ENCODE data around the gene DPM2.

Gene DPM2, protein sequence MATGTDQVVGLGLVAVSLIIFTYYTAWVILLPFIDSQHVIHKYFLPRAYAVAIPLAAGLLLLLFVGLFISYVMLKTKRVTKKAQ

GRCh38 chr9:127937388-127938297, at the start of gene DPM2:
Gene DPM2 (minus strand): TSS chr9:127937854. CDS start chr9:127937820, 34 bp downstream.
- DNase-seq, result peak; percentile 72

DNA sequence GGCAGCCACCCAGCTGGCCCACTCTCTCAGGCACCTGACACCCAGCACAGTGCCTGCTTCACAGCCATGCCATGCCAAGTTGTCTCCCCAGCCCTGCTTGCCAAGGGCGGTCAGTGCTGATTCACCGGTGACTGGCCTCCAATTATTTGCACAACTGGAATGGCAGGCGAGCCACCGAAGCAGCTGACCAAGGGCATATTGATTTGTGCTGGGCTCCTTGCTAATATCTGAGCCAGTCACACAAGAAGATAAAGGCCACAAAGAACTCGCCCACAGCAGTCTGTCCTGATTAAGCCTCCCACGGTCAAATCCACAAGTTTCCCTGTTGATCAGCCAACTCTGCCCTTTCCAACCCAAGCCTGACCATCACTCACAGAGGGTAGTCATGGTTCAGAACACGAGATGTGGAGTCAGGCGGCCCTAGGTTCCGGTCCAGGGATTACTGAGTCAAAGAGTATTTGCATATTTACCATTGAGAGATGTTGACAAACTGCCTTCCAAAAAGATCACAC, 49.5 kb upstream of the DPM2 start:
- DNase-seq, result no peak

- DNase-seq, result no peak
Observed at GRCh38 chr9:127985011-127985410, 47.4 kb upstream of the DPM2 start.

DNA sequence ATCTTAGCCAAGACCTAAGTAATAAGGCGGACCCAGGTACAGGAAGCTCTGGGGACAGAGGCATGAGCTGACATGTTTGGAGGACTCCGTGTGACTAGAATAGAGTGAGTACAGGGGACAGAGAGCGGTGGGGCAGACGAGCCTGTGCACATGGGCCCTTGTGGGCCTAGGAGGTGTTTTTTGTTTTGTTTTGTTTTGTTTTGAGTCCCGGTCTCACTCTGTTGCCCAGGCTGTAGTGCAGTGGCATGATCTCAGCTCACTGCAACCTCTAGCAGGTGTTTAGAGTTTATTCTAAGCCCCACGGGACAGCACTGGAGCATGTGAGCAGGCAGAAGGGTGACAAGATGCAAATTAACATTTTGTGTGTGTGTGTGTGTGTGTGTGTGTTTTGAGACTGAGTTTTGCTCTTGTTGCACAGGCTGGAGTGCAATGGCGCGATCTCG, 46.2 kb upstream of the DPM2 start:
- no peak for DNase-seq

- DNase-seq, result no peak
Observed at GRCh38 chr9:127982912-127983311, 45.3 kb upstream of the DPM2 start.

GRCh38 chr9:127981559-127982121, 44.0 kb upstream of the DPM2 start:
- DNase-seq, result no peak

GRCh38 chr9:127980706-127981558, 43.3 kb upstream of the DPM2 start, which contains the start of gene EEIG1:
Gene EEIG1 (minus strand): TSS chr9:127980989. CDS start chr9:127980137, 852 bp downstream.
- peak; percentile 87 for DNase-seq

DNA sequence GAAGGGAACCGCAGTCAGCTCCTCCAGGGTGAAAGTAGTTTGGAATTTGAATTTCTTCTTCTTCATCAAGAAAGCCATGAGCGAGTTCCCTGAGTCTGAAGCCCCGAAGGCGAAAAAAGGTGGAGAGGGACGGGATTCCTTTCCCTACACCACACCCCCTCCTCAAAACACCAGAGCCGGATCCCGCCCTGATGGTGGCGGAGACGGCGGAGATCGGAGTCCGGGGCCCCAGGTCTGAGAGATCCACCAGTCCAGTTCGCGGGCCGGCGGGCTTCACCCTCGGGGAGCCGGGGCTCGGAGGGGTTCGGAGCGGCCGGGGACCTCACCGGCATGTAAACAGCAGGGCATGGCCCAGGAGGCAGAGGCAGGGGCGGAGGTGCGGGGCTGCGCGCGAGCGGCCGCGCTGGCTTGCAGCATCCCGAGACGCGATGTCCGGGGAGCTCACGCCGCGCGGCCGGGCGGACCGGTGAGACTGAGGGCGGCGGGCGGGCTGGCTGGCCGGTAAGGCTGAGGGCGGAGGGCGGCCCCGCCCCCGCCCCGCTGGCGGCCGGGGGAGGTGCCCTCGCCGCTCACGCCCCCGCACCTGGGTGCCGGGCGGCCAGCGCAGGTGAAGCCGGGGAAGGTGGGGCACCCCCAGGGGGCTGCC, 42.5 kb upstream of the DPM2 start:
- DNase-seq, result no peak

DNA sequence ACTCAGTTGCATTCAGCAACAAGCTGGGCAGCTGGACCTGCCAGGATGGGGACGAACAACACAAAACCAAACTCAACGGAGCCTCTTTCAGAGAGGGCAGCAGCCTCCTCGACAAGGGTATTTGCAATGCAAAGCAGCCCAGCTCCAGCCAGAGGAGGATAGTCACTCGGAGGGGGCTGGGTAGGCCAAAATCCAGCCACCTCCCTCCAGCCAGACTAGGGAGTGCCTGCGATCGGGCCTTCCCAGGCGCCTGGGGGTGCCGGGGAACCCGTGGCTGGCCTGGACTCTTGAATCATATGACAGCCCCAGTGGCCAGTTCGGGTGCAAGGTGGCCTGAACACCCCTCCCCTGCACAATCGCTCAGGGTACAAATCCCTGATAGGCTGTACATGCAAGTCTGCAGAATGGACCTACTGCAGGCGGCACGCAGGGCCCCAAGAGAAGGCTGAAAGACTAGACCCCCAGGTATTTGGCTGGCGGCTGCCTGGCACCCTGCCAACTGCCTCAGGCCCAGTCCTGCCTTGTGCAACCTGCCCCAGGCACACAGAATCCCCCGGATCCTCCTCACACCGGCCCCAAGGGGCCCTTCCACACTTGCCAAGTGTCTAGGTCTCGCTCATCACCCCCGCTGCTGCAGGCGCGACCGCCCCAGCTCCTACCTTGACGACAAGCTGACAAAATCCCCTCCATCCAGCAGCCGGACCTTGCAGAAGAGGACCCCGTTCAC, 41.8 kb upstream of the DPM2 start:
- DNase-seq, result no peak

DNA sequence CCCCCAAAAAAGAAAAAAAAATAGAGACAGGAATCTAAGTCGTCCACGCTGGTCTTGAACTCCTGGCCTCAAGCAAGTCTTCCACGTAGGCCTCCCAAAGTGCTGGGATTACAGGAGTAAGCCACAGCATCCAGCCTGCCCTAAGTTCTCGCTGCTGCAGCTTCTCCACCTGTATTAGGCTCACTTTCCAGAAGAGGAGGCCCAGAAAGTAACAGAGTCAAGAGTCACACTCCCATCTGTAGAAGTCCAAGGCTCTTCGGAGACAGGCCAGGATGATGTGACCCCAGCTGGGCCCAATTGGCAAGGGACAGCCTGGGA, 41.3 kb upstream of the DPM2 start:
- DNase-seq, result no peak

DNA sequence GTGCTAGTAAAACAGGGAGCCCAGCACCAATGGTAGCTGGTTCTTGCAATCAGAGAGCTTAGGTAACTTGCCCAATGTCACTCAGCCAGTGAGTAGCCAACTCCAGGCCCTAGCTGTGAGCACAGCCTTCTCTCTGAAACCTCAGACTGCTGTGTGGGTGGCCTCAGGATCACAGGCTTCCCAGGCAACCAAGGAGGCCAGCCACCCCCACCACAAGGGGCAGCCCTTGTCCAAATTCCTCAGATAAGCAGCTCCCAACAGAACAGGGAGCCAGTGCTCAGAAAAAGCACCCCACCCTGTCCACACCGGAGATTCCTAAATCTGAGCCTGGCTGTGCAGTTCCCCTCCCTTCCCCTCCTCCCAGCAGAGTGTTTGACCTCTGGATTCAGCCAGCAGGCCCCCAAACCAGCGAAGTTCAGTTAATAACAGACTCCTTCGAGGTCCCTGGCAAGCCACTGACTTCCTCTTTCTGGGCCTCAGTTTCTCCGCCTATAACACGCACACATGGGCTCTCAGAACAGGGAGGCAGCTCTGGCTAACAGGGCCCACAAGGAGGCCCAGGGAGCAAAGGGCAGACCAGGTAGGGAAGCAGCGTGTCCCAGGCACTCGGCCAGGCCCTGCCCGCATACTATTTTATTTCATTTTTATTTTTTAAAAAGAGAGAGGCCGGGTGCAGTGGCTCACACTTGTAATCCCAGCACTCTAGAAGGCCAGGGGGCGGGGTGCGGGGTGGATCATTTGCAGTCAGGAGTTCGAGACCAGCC, 40.4 kb upstream of the DPM2 start:
- DNase-seq, result peak; percentile 26

GRCh38 chr9:127977009-127977883, 39.6 kb upstream of the DPM2 start:
- no peak for DNase-seq

DNA sequence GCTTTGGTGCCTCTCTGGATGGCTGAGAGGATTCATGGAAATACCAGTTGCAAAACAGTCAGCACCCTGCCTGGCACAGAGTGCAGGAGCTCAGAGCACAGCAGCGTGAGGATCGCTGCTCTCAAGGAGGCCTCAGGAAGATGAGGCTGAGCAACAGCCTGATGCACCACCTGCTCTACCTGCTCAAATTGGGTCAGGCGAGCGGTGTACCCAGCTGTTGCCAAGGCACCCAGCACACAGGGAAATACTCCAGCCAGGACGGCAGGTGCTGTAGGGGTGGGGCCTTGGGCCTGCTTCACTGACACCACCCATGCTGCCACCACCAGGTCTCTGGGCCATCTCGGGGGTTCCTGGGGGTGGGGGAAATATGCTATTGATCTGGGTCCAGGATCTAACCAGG, 38.8 kb upstream of the DPM2 start:
- DNase-seq, result peak; percentile 84

GRCh38 chr9:127975376-127976315, 38.0 kb upstream of the DPM2 start:
- no peak for DNase-seq

DNA sequence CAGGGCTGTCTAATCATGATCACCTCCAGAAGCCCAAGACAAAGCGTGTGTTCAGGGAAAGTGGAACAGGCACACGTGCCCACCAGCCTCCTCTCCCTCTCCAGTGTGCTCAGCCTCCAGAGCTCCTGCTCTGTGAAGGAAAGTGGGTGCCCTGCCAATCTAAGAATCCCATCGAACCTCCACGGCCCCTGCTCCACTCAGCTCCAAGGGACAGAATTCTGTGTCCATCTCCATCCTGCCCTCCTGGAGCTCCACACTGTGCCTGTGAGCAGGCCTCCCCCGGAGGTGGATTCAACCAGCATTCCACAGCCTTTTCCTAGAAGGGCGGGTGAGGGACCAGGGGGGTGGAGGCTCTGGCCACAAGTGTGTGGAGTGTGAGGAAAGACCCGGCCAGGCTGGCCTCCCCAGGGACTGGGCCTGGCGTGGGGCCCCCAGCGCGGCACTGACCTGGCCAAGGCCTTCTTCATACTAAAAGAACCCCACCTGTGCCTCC, 37.2 kb upstream of the DPM2 start:
- no peak for DNase-seq

GRCh38 chr9:127974001-127974768, 36.5 kb upstream of the DPM2 start:
- no peak for DNase-seq

DNA sequence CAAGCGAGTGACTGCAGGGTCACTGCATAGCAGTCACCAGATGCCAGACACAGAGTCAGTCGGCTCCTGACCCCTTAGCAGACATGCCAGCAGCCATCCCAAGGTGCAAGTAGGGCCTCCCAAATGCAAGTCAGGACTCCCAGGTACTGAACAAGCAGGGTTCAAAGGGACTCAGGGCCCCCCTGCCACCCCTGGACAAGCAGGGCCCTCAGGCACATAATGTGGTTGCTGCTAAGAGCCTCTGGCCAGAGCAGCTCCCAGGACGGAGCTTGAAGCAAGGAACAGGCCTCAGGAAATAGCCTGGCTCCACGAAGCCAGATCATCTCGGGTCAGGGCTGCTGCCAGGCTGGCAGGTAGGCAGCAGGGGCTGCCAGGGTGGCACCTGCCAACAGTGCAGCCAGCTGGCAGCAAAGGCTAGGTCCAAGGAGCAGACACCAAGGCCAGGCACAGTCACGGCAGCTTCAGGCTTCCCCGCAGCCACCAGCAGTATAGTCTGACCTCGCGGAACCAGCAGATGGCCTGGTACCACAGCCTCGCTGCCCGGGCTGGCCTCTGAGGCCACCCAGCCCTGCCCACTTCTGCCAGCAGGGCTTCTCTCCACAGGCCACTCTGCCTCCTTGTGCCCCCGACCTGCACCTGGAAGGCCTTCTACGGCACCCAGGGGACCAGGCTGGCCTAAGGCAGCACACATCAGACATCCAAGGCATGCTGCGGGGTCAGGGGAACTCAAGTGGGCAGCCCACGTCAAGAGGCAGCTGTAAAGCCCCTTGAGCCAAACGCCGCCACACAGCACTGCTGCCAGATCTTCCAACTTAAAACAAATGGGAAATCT, 35.7 kb upstream of the DPM2 start:
- DNase-seq, result peak; percentile 86
